IMR-90 (cell line): ENCODE data around the gene SERTAD4. TPM values are rescaled to one million over a fixed set of nuclear protein-coding genes. Genes with fewer than 3 reads are reported as not detected.
A peak's percentile ranks its signal among the peaks of the same experiment; 100 is the strongest.

ENCODE experiments used
- ATAC-seq: fragments of 200-7000 bp; cut with Tn5 transposase; 2 replicates; pipeline ENCODE4 v1.9.1; 2020; ENCODE audit warnings: low read depth, mild to moderate bottlenecking, moderate library complexity
- BruUV-seq: library from RNA; stranded (reverse); fragments of 400-500 nt; replicated peaks from 2 replicates; lab custom pipeline; 2021; lab: Mats Ljungman, UMichigan
- CTCF ChIA-PET: fragments of 300-600 bp; formaldehyde crosslinking; extraction: SDS; loops from one replicate; lab custom pipeline; 2021; ENCODE audit warnings: antibody characterized with exemption; lab: Yijun Ruan, JAX
- POLR2A ChIA-PET: fragments of 300-600 bp; sonication (Branson Sonifier 250); formaldehyde crosslinking; loops from one replicate; lab custom pipeline; 2022; ENCODE audit warnings: antibody characterized with exemption; ENCODE audit not compliant: unreplicated experiment; lab: Charles Lee
- DNase-seq: peaks from one replicate; pipeline ENCODE4 v3.0.0; 2013
- H2AFZ ChIP-seq: replicated peaks from 2 replicates; pipeline ENCODE3; 2013; ENCODE audit warnings: low read length, mild to moderate bottlenecking; ENCODE audit not compliant: poor library complexity
- H2AK5ac ChIP-seq: 2 replicates; pipeline ENCODE4 v1.6.1; 2013; ENCODE audit warnings: low read depth, low read length, inconsistent platforms
- H2AK9ac ChIP-seq: replicated peaks from 2 replicates; pipeline ENCODE3; 2013; ENCODE audit warnings: mild to moderate bottlenecking, low read depth, low read length, moderate library complexity; ENCODE audit not compliant: poor library complexity
- H2BK120ac ChIP-seq: 2 replicates; pipeline ENCODE4 v1.6.1; 2013; ENCODE audit warnings: low read depth, low read length, inconsistent platforms
- H2BK15ac ChIP-seq: 3 replicates; pipeline ENCODE4 v1.6.1; 2013; ENCODE audit warnings: low read depth, low read length, inconsistent platforms
- H2BK20ac ChIP-seq: 2 replicates; pipeline ENCODE4 v1.6.1; 2013; ENCODE audit warnings: low read depth, mild to moderate bottlenecking, inconsistent platforms, low read length, moderate library complexity
- H2BK5ac ChIP-seq: 2 replicates; pipeline ENCODE4 v1.6.1; 2013; ENCODE audit warnings: mild to moderate bottlenecking, low read depth, low read length, inconsistent platforms; ENCODE audit not compliant: poor library complexity, severe bottlenecking
- H3K14ac ChIP-seq: replicated peaks from 2 replicates; pipeline ENCODE4 v1.6.1; 2013; ENCODE audit warnings: low read depth, low read length, inconsistent platforms
- H3K18ac ChIP-seq: 2 replicates; pipeline ENCODE4 v1.6.1; 2013; ENCODE audit warnings: low read depth, low read length, control low read depth
- H3K23ac ChIP-seq: 2 replicates; pipeline ENCODE4 v1.6.1; 2013; ENCODE audit warnings: low read depth, low read length, inconsistent platforms
- H3K27ac ChIP-seq: 2 replicates; pipeline ENCODE4 v1.5.1; 2013; ENCODE audit warnings: mild to moderate bottlenecking, control low read depth, low read length; ENCODE audit not compliant: insufficient read depth
- H3K27me3 ChIP-seq: 2 replicates; pipeline ENCODE4 v1.6.1; 2013; ENCODE audit warnings: low read length; ENCODE audit not compliant: control insufficient read depth, insufficient read depth
- H3K36me3 ChIP-seq: 2 replicates; pipeline ENCODE4 v1.6.1; 2013; ENCODE audit warnings: low read length, mixed read lengths; ENCODE audit not compliant: control insufficient read depth, insufficient read depth
- H3K4ac ChIP-seq: 2 replicates; pipeline ENCODE4 v1.6.1; 2013; ENCODE audit warnings: low read depth, low read length, inconsistent platforms
- H3K4me1 ChIP-seq: 2 replicates; pipeline ENCODE4 v1.6.1; 2013; ENCODE audit warnings: low read length, mixed read lengths; ENCODE audit not compliant: control insufficient read depth, insufficient read depth
- H3K4me2 ChIP-seq: 2 replicates; pipeline ENCODE4 v1.6.1; 2013; ENCODE audit warnings: low read depth, mild to moderate bottlenecking, control low read depth, low read length, moderate library complexity
- H3K4me3 ChIP-seq: 2 replicates; pipeline ENCODE4 v1.5.1; 2013; ENCODE audit warnings: low read depth, mild to moderate bottlenecking, control low read depth, low read length, moderate library complexity; ENCODE audit not compliant: insufficient read depth
- H3K56ac ChIP-seq: 2 replicates; pipeline ENCODE4 v1.6.1; 2013; ENCODE audit warnings: low read length, inconsistent platforms; ENCODE audit not compliant: insufficient read depth; ENCODE audit errors: extremely low read depth
- H3K79me1 ChIP-seq, 2 experiments: 2 replicates each; pipeline ENCODE4 v1.6.1; 2013; ENCODE audit warnings: low read length in 2 of 2, inconsistent platforms in 1 of 2, low read depth in 1 of 2
- H3K9ac ChIP-seq: 2 replicates; pipeline ENCODE4 v1.6.1; 2013; ENCODE audit warnings: low read depth, low read length, control low read depth
- H3K9me1 ChIP-seq: 2 replicates; pipeline ENCODE4 v1.6.1; 2013; ENCODE audit warnings: low read length, inconsistent platforms; ENCODE audit not compliant: insufficient read depth
- H3K9me3 ChIP-seq: 2 replicates; pipeline ENCODE4 v1.6.1; 2013; ENCODE audit warnings: low read length; ENCODE audit not compliant: control insufficient read depth, insufficient read depth
- H4K20me1 ChIP-seq: 2 replicates; pipeline ENCODE4 v1.6.1; 2013; ENCODE audit warnings: low read length, inconsistent platforms; ENCODE audit not compliant: insufficient read depth
- H4K5ac ChIP-seq: 2 replicates; pipeline ENCODE4 v1.6.1; 2013; ENCODE audit warnings: mild to moderate bottlenecking, low read depth, low read length, control low read depth
- H4K8ac ChIP-seq, 2 experiments: 2 replicates each; pipeline ENCODE4 v1.6.1; 2013; ENCODE audit warnings: low read depth in 2 of 2, low read length in 2 of 2, control low read depth in 1 of 2, inconsistent platforms in 1 of 2
- H4K91ac ChIP-seq: 2 replicates; pipeline ENCODE4 v1.6.1; 2013; ENCODE audit warnings: low read depth, low read length, inconsistent platforms; ENCODE audit not compliant: insufficient read depth
- BHLHE40 ChIP-seq: fragments of 150-350 bp; IDR thresholded peaks from 2 replicates; pipeline ENCODE4 v1.6.1; 2016; ENCODE audit warnings: mild to moderate bottlenecking, low read depth, low read length
- CEBPB ChIP-seq: IDR thresholded peaks from 2 replicates; pipeline ENCODE4 v1.6.1; 2012; ENCODE audit warnings: low read depth, low read length, improper control_type of control experiment
- CHD1 ChIP-seq: IDR thresholded peaks from 2 replicates; pipeline ENCODE4 v1.6.1; 2012; ENCODE audit warnings: low read depth, low read length, improper control_type of control experiment
- FOS ChIP-seq: fragments of 150-350 bp; IDR thresholded peaks from 2 replicates; pipeline ENCODE4 v1.6.1; 2016; ENCODE audit warnings: low read depth, low read length
- MAFK ChIP-seq: IDR thresholded peaks from 2 replicates; pipeline ENCODE4 v1.6.1; 2012; ENCODE audit warnings: low read depth, low read length, improper control_type of control experiment
- MAZ ChIP-seq: IDR thresholded peaks from 2 replicates; pipeline ENCODE4 v1.6.1; 2012; ENCODE audit warnings: low read depth, mild to moderate bottlenecking, low read length, improper control_type of control experiment, moderate library complexity, borderline replicate concordance
- MXI1 ChIP-seq: IDR thresholded peaks from 2 replicates; pipeline ENCODE4 v1.6.1; 2012; ENCODE audit warnings: low read depth, mild to moderate bottlenecking, low read length, moderate library complexity, borderline replicate concordance
- NFE2L2 ChIP-seq: fragments of 150-350 bp; IDR thresholded peaks from 2 replicates; pipeline ENCODE4 v1.6.1; 2016; ENCODE audit warnings: low read depth, mild to moderate bottlenecking, low read length
- POLR2A ChIP-seq: IDR thresholded peaks from 2 replicates; pipeline ENCODE4 v1.6.1; 2012; ENCODE audit warnings: mild to moderate bottlenecking, low read depth, low read length
- RAD21 ChIP-seq: IDR thresholded peaks from 2 replicates; pipeline ENCODE4 v1.6.1; 2012; ENCODE audit warnings: low read length, improper control_type of control experiment
- RCOR1 ChIP-seq: IDR thresholded peaks from 2 replicates; pipeline ENCODE4 v1.6.1; 2012; ENCODE audit warnings: mild to moderate bottlenecking, low read length, improper control_type of control experiment; ENCODE audit not compliant: insufficient replicate concordance
- RFX5 ChIP-seq: IDR thresholded peaks from 2 replicates; pipeline ENCODE4 v1.8.0; 2012; ENCODE audit warnings: low read depth, mild to moderate bottlenecking, low read length, moderate library complexity
- SMC3 ChIP-seq: fragments of 150-350 bp; IDR thresholded peaks from 2 replicates; pipeline ENCODE4 v1.6.1; 2016; ENCODE audit warnings: low read depth, mild to moderate bottlenecking, antibody characterized with exemption, low read length, moderate library complexity
- WGBS, 2 experiments: methylation state at CpG; one replicate each; pipeline versions ENCODE4 v1.1.5 to v1.1.7; 2013; ENCODE audit warnings: missing lambda C conversion rate in 2 of 2; ENCODE audit not compliant: insufficient read length in 1 of 2; ENCODE audit errors: extremely low coverage in 2 of 2; 5-methylcytosine and 5-hydroxymethylcytosine counted together
- dilution Hi-C: fragments of 300-500 bp; cut with HindIII; formaldehyde crosslinking; loops from one replicate; pipeline ENCODE4 v1.14.3; 2018; ENCODE audit warnings: low sequenced_read_pairs; ENCODE audit not compliant: unreplicated experiment
- in situ Hi-C: fragments of 300-500 bp; cut with MboI; formaldehyde crosslinking; loops from 3 replicates; pipeline ENCODE4 v1.14.3; 2019; ENCODE audit warnings: low sequenced_read_pairs, inconsistent platforms, mixed read lengths
- intact Hi-C: fragments of 100-400 bp; cut with micrococcal nuclease; formaldehyde crosslinking; loops from 2 replicates; pipeline ENCODE4 v1.10.0; 2022
- polyA plus RNA-seq, 3 experiments: library from polyadenylated mRNA; depleted of rRNA; stranded (reverse); fragments of >200 nt; gene quantifications; 2 replicates each; pipeline ENCODE4 v1.2.3, GENCODE V29; 2012; ENCODE audit warnings: low replicate concordance in 1 of 3
- total RNA-seq: library from RNA; depleted of rRNA; stranded (reverse); fragments of >200 nt; gene quantifications from 2 replicates; pipeline ENCODE4 v1.2.3, GENCODE V29; 2012
- TF ChIP-seq, protein P1 (sequence below): fragments of 150-350 bp; IDR thresholded peaks from 2 replicates; pipeline ENCODE4 v1.6.1; 2017; ENCODE audit warnings: mild to moderate bottlenecking, antibody characterized with exemption, low read length, low read depth
- TF ChIP-seq, protein P2 (sequence below): fragments of 150-350 bp; IDR thresholded peaks from 2 replicates; pipeline ENCODE4 v1.6.1; 2016; ENCODE audit warnings: low read depth, mild to moderate bottlenecking, low read length, moderate library complexity, borderline replicate concordance

The SERTAD4 gene
- total and polyA plus RNA-seq, 2 of the 4 experiments (the other 2 are of a cell fraction) = under 0.01 to 0.22 TPM

GRCh38 chr1:210236840-210237409, 4.3 kb downstream of the SERTAD4 start:
- H3K18ac ChIP-seq = no peak overlapping the region; the same call in 1 of the 2 replicates
- H4K5ac ChIP-seq = no peak overlapping the region
- H3K27ac ChIP-seq = no peak overlapping the region
- H3K79me1 ChIP-seq = no peaks in the 10 kb centered on the region
- peak overlapping the region; percentile 16 for H2BK120ac ChIP-seq
- no peaks in the 10 kb centered on the region for H3K36me3 ChIP-seq
- peak overlapping the region; percentile 22 for H2AK9ac ChIP-seq
- peaks cover 14% of the 10 kb centered on the region for H3K9me1 ChIP-seq
- no peak overlapping the region for H2BK5ac ChIP-seq
- intact Hi-C loops (no loop called here), in situ Hi-C loops (no loop called here), dilution Hi-C loops (no loop called here)
- H3K4me2 ChIP-seq = peak overlapping the region; percentile 16; the same call in 1 of the 2 replicates
- peak overlapping the region; percentile 35 for H2AFZ ChIP-seq
- no peak overlapping the region for H2BK15ac ChIP-seq
- POLR2A ChIA-PET = no interaction called here
- BruUV-seq = no TSS peak
- no peak overlapping the region for H3K56ac ChIP-seq
- peaks cover 39% of the 10 kb centered on the region for H3K27me3 ChIP-seq
- H4K20me1 ChIP-seq = peaks cover 5% of the 10 kb centered on the region; the same call in 1 of the 2 replicates
- H2AK5ac ChIP-seq = no peak overlapping the region; the same call in 1 of the 2 replicates
- WGBS, 2 experiments = 11% methylated on average over 4 of the region's 10 CpGs; no CpG with 5 or more reads in 1 of the 2 experiments
- no peak overlapping the region for H3K9ac ChIP-seq
- peak overlapping the region; percentile 31; the same call in 1 of the 2 replicates for H4K91ac ChIP-seq
- H3K9me3 ChIP-seq = no peaks in the 10 kb centered on the region
- H3K23ac ChIP-seq = no peak overlapping the region
- peaks cover 10% of the 10 kb centered on the region for H3K4me1 ChIP-seq
- H3K4ac ChIP-seq = no peak overlapping the region; the same call in 1 of the 2 replicates
- H4K8ac ChIP-seq = no peak overlapping the region
- H3K14ac ChIP-seq = 0 out of 2 replicates have a peak overlapping the region, but pooled peaks have one; percentile 13
- H3K4me3 ChIP-seq = no peak overlapping the region
- CTCF ChIA-PET = interaction anchor here (0.9 kb wide), 1 partner anchor 10 kb away, joined by 3 read pairs; no protein-coding TSS in a partner anchor
- H2BK20ac ChIP-seq = peak overlapping the region; percentile 40; the same call in 1 of the 2 replicates
- DNase-seq (peak; percentile 24), ATAC-seq (no peak)
- TF ChIP-seq POLR2A (no peak), NFE2L2 (no peak), MAZ (no peak), RFX5 (no peak), FOS (no peak), MXI1 (no peak), SMC3 (no peak), RAD21 (no peak), CEBPB (no peak), MAFK (no peak), CHD1 (no peak), RCOR1 (no peak), BHLHE40 (no peak)
- TF ChIP-seq, protein P1, sequence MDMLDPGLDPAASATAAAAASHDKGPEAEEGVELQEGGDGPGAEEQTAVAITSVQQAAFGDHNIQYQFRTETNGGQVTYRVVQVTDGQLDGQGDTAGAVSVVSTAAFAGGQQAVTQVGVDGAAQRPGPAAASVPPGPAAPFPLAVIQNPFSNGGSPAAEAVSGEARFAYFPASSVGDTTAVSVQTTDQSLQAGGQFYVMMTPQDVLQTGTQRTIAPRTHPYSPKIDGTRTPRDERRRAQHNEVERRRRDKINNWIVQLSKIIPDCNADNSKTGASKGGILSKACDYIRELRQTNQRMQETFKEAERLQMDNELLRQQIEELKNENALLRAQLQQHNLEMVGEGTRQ = no peak
- TF ChIP-seq, protein P2, sequence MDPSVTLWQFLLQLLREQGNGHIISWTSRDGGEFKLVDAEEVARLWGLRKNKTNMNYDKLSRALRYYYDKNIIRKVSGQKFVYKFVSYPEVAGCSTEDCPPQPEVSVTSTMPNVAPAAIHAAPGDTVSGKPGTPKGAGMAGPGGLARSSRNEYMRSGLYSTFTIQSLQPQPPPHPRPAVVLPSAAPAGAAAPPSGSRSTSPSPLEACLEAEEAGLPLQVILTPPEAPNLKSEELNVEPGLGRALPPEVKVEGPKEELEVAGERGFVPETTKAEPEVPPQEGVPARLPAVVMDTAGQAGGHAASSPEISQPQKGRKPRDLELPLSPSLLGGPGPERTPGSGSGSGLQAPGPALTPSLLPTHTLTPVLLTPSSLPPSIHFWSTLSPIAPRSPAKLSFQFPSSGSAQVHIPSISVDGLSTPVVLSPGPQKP = no peak
